AG04450 (cell line): ENCODE data around the gene SND1. TPM values are rescaled to one million over a fixed set of nuclear protein-coding genes. Genes with fewer than 3 reads are reported as not detected.

Experiments
- CTCF ChIA-PET: fragments of 300-600, 350-600 bp; formaldehyde crosslinking; extraction: SDS; loops from one replicate; lab custom pipeline; 2022; ENCODE audit warnings: antibody characterized with exemption, inconsistent platforms; lab: Charles Lee
- POLR2A ChIA-PET: fragments of 350-600 bp; formaldehyde crosslinking; extraction: SDS; loops from one replicate; lab custom pipeline; 2021; ENCODE audit warnings: antibody characterized with exemption, inconsistent platforms; lab: Yijun Ruan, JAX
- DNase-seq: peaks from one replicate; pipeline ENCODE4 v3.0.0-alpha.2; 2011; ENCODE audit warnings: low read depth, low spot score
- H3K27ac ChIP-seq: one replicate; pipeline ENCODE4 v1.5.1; 2012; ENCODE audit warnings: low read depth, low read length, control low read depth
- H3K27me3 ChIP-seq: one replicate; pipeline ENCODE4 v1.6.0; 2012; ENCODE audit warnings: low read length; ENCODE audit not compliant: control insufficient read depth, insufficient read depth
- H3K4me3 ChIP-seq: 2 replicates; pipeline ENCODE4 v1.5.1; 2011; ENCODE audit warnings: mild to moderate bottlenecking, low read depth, low read length, control low read depth
- H3K9me3 ChIP-seq: 2 replicates; pipeline ENCODE4 v1.5.1; 2012; ENCODE audit warnings: low read length; ENCODE audit not compliant: control insufficient read depth, insufficient read depth
- CTCF ChIP-seq: IDR thresholded peaks from 2 replicates; pipeline ENCODE4 v1.5.1; 2011; ENCODE audit warnings: low read depth, low read length, control low read depth, inconsistent platforms
- polyA plus RNA-seq: library from polyadenylated mRNA; depleted of rRNA; stranded (reverse); fragments of >200 nt; gene quantifications from 2 replicates; pipeline ENCODE4 v1.2.3, GENCODE V29; 2011

The SND1 gene
- polyA plus RNA-seq, 1 experiment: 247 TPM

GRCh38 chr7:127909424-127910152 lies 257.6 kb downstream of the SND1 start:
- H3K4me3 ChIP-seq: no peak overlapping the region
- no peak for DNase-seq
- CTCF ChIA-PET: interaction anchor here (1.0 kb wide), 1 partner anchor 200 kb away, joined by 4 read pairs; no protein-coding TSS in a partner anchor
- H3K27ac ChIP-seq: no peak overlapping the region
- H3K27me3 ChIP-seq: no peaks in the 10 kb centered on the region
- no peaks in the 10 kb centered on the region for H3K9me3 ChIP-seq
- TF ChIP-seq CTCF: no peak
- POLR2A ChIA-PET: no interaction called here

- no peak for DNase-seq
- TF ChIP-seq CTCF: no peak
- ChIA-PET POLR2A (no interaction called here), CTCF (no interaction called here)
- Histone ChIP-seq H3K27me3 (no peaks in the 10 kb centered on the region), H3K27ac (no peak overlapping the region), H3K9me3 (no peaks in the 10 kb centered on the region), H3K4me3 (no peak overlapping the region)
Measured at GRCh38 chr7:127910670-127911069, 258.7 kb downstream of the SND1 start.

GRCh38 chr7:127911968-127912511 lies 260.0 kb downstream of the SND1 start:
- DNase-seq: no peak
- Histone ChIP-seq H3K27ac (no peak overlapping the region), H3K27me3 (no peaks in the 10 kb centered on the region), H3K4me3 (no peak overlapping the region), H3K9me3 (no peaks in the 10 kb centered on the region)
- ChIA-PET POLR2A (no interaction called here), CTCF (no interaction called here)
- no peak for TF ChIP-seq CTCF

- no peaks in the 10 kb centered on the region for H3K27me3 ChIP-seq
- H3K27ac ChIP-seq: no peak overlapping the region
- TF ChIP-seq CTCF: no peak
- CTCF ChIA-PET: no interaction called here
- H3K9me3 ChIP-seq: no peaks in the 10 kb centered on the region
- no peak for DNase-seq
- H3K4me3 ChIP-seq: no peak overlapping the region
- POLR2A ChIA-PET: no interaction called here
Measured at GRCh38 chr7:127912901-127913300, 260.9 kb downstream of the SND1 start.

- ChIA-PET POLR2A (interaction anchor here (0.5 kb wide), 1 partner anchor 61 kb away, joined by 4 read pairs; no protein-coding TSS in a partner anchor), CTCF (interaction anchor here (0.6 kb wide), 1 partner anchor 8 kb away, joined by 4 read pairs; no protein-coding TSS in a partner anchor)
- no peak for DNase-seq
Measured at GRCh38 chr7:127913686-127914085, 261.7 kb downstream of the SND1 start.

More at GRCh38 chr7:127913686-127914085, 261.7 kb downstream of the SND1 start:
- TF ChIP-seq CTCF: no peak
- Histone ChIP-seq H3K4me3 (no peak overlapping the region), H3K27me3 (no peaks in the 10 kb centered on the region), H3K9me3 (no peaks in the 10 kb centered on the region), H3K27ac (no peak overlapping the region)
